GM23338 (cell line): ENCODE measurements around the gene LNPEP. TPM values are rescaled to one million over a fixed set of nuclear protein-coding genes. Genes with fewer than 3 reads are reported as not detected.

Experiments
- ATAC-seq: fragments of 200-7000 bp; cut with Tn5 transposase; 3 replicates; pipeline ENCODE4 v1.9.1; 2020
- DNase-seq: peaks from one replicate; pipeline ENCODE4 v3.0.0-alpha.2; 2015; ENCODE audit warnings: low spot score
- H2AFZ ChIP-seq: fragments of 200-600 bp; sonication (generic); 2 replicates; pipeline ENCODE4 v1.8.0; 2016; ENCODE audit warnings: antibody characterized with exemption, mild to moderate bottlenecking, moderate library complexity
- H3F3A ChIP-seq: fragments of 200-600 bp; sonication (generic); replicated peaks from 2 replicates; pipeline ENCODE4 v1.8.0; 2017; ENCODE audit warnings: antibody characterized with exemption, mixed run types, low read depth
- H3K27ac ChIP-seq: fragments of 200-600 bp; sonication (generic); 2 replicates; pipeline ENCODE4 v1.6.1; 2016; ENCODE audit warnings: low read depth
- H3K27me3 ChIP-seq: fragments of 200-600 bp; sonication (generic); 2 replicates; pipeline ENCODE4 v1.8.0; 2016; ENCODE audit warnings: mild to moderate bottlenecking, mixed run types, moderate library complexity; ENCODE audit not compliant: insufficient read depth
- H3K36me3 ChIP-seq: fragments of 200-600 bp; sonication (generic); 2 replicates; pipeline ENCODE4 v1.8.0; 2016; ENCODE audit warnings: mild to moderate bottlenecking; ENCODE audit not compliant: insufficient read depth
- H3K4me1 ChIP-seq: fragments of 200-600 bp; sonication (generic); 2 replicates; pipeline ENCODE4 v1.8.0; 2016; ENCODE audit warnings: mild to moderate bottlenecking, moderate library complexity; ENCODE audit not compliant: insufficient read depth
- H3K4me2 ChIP-seq: fragments of 200-600 bp; sonication (generic); 2 replicates; pipeline ENCODE4 v1.7.1; 2017; ENCODE audit warnings: mixed run types
- H3K4me3 ChIP-seq: fragments of 200-600 bp; sonication (generic); 2 replicates; pipeline ENCODE4 v1.6.1; 2016; ENCODE audit warnings: mixed run types
- H3K79me2 ChIP-seq: fragments of 200-600 bp; sonication (generic); replicated peaks from 2 replicates; pipeline ENCODE4 v1.8.0; 2017; ENCODE audit warnings: mild to moderate bottlenecking; ENCODE audit not compliant: insufficient read depth
- H3K9me2 ChIP-seq: fragments of 200-600 bp; sonication (generic); 2 replicates; pipeline ENCODE4 v1.8.0; 2017; ENCODE audit not compliant: insufficient read depth
- H4K20me1 ChIP-seq: fragments of 200-600 bp; sonication (generic); replicated peaks from 2 replicates; pipeline ENCODE4 v1.8.0; 2017; ENCODE audit warnings: mild to moderate bottlenecking; ENCODE audit not compliant: insufficient read depth
- H3K27ac Mint-ChIP-seq: 2 replicates; pipeline ENCODE4 v1.8.0; 2020; ENCODE audit warnings: inconsistent platforms, mild to moderate bottlenecking, moderate library complexity, mixed read lengths
- H3K27me3 Mint-ChIP-seq: 3 replicates; pipeline ENCODE4 v1.8.0; 2022; ENCODE audit warnings: low read depth, mild to moderate bottlenecking, moderate library complexity, mixed read lengths, inconsistent platforms; ENCODE audit not compliant: insufficient read depth, poor library complexity
- H3K36me3 Mint-ChIP-seq: 3 replicates; pipeline ENCODE4 v1.8.0; 2021; ENCODE audit warnings: low read depth, mild to moderate bottlenecking, inconsistent platforms, moderate library complexity, mixed read lengths
- H3K4me1 Mint-ChIP-seq: 3 replicates; pipeline ENCODE4 v1.8.0; 2020; ENCODE audit warnings: mild to moderate bottlenecking, inconsistent platforms, mixed read lengths
- H3K4me3 Mint-ChIP-seq: 3 replicates; pipeline ENCODE4 v1.8.0; 2021; ENCODE audit warnings: moderate library complexity, mild to moderate bottlenecking, inconsistent platforms, mixed read lengths
- H3K9me3 Mint-ChIP-seq: 3 replicates; pipeline ENCODE4 v1.8.0; 2020; ENCODE audit warnings: moderate library complexity, mild to moderate bottlenecking, inconsistent platforms, mixed read lengths
- EZH2 ChIP-seq: fragments of 200-600 bp; sonication (generic); IDR thresholded peaks from one replicate; pipeline ENCODE4 v1.8.0; 2017; ENCODE audit warnings: antibody characterized with exemption, mild to moderate bottlenecking, low read depth; ENCODE audit not compliant: unreplicated experiment
- ZNF114 ChIP-seq: fragments of 250-450 bp; sonication (Bioruptor Pico); IDR thresholded peaks from 2 replicates; pipeline ENCODE4 v1.5.0; 2020; ENCODE audit warnings: mild to moderate bottlenecking, moderate library complexity
- polyA plus RNA-seq: library from polyadenylated mRNA; unstranded; fragments of >200 nt; fragmentation: Nextera tagmentation; extraction: Ambion mirVana; gene quantifications from 2 replicates; pipeline ENCODE4 v1.2.1, GENCODE V29; 2016
- total RNA-seq: library from RNA; depleted of rRNA; stranded (reverse); fragments of >200 nt; shearing (Covaris generic); gene quantifications from 2 replicates; pipeline ENCODE4 v1.2.3, GENCODE V29; 2014
- TF ChIP-seq, protein P1 (sequence below): IDR thresholded peaks from one replicate; pipeline ENCODE4 v1.6.1; 2018; ENCODE audit warnings: antibody characterized with exemption; ENCODE audit not compliant: unreplicated experiment
- TF ChIP-seq, protein P2 (sequence below), 2 experiments: fragments of 200-600 bp in 1 of 2; sonication (generic) in 1 of 2; conservative IDR thresholded peaks; 2 replicates each; pipeline versions ENCODE4 v1.5.1 to v1.6.1; 2016 to 2017; ENCODE audit warnings: antibody characterized with exemption in 2 of 2, low read depth in 2 of 2, mild to moderate bottlenecking in 2 of 2, moderate library complexity in 1 of 2
- TF ChIP-seq, protein P3 (sequence below): fragments of 250-450 bp; sonication (Bioruptor Pico); IDR thresholded peaks from 2 replicates; pipeline ENCODE4 v1.5.0; 2020; ENCODE audit warnings: mild to moderate bottlenecking, moderate library complexity

The LNPEP gene
- total and polyA plus RNA-seq, 2 experiments from 2014 or later, result 1.2 to 8.3 TPM

DNA sequence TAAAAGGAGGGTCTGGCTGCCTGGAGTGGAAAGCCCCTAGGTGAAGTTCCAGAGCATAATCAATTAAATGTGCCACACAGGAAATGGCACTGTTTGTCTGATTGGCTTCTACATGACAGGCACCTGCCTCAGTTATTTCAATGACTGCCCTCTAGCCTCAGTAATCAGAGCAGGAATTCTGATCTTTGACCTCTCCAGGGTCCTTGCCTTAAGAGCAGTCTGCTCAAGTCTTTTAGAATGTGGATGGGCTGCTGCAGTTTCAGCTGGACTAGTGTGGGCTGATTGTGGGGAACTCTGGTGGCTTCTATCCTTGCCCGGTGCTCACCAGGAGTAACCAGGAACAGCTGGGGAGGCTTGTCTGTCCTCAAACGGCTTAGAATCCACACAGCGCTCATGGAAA is 107.6 kb downstream of the LNPEP start:
- Histone ChIP-seq H3K9me2 (no peaks in the 10 kb centered on the region), H3K79me2 (no peaks in the 10 kb centered on the region), H2AFZ (peak overlapping the region; percentile 75), H3K36me3 (no peaks in the 10 kb centered on the region), H3K27me3 (no peaks in the 10 kb centered on the region), H3K4me2 (no peak overlapping the region), H4K20me1 (no peaks in the 10 kb centered on the region), H3K27ac (0 out of 2 replicates have a peak overlapping the region, but pooled peaks have one; percentile 34), H3K4me1 (no peaks in the 10 kb centered on the region), H3K4me3 (no peak overlapping the region), H3F3A (no peaks in the 10 kb centered on the region)
- peaks cover 12% of the 10 kb centered on the region; the same call in 2 of the 3 replicates for H3K4me1 Mint-ChIP-seq
- DNase-seq, result no peak
- TF ChIP-seq, protein P1, sequence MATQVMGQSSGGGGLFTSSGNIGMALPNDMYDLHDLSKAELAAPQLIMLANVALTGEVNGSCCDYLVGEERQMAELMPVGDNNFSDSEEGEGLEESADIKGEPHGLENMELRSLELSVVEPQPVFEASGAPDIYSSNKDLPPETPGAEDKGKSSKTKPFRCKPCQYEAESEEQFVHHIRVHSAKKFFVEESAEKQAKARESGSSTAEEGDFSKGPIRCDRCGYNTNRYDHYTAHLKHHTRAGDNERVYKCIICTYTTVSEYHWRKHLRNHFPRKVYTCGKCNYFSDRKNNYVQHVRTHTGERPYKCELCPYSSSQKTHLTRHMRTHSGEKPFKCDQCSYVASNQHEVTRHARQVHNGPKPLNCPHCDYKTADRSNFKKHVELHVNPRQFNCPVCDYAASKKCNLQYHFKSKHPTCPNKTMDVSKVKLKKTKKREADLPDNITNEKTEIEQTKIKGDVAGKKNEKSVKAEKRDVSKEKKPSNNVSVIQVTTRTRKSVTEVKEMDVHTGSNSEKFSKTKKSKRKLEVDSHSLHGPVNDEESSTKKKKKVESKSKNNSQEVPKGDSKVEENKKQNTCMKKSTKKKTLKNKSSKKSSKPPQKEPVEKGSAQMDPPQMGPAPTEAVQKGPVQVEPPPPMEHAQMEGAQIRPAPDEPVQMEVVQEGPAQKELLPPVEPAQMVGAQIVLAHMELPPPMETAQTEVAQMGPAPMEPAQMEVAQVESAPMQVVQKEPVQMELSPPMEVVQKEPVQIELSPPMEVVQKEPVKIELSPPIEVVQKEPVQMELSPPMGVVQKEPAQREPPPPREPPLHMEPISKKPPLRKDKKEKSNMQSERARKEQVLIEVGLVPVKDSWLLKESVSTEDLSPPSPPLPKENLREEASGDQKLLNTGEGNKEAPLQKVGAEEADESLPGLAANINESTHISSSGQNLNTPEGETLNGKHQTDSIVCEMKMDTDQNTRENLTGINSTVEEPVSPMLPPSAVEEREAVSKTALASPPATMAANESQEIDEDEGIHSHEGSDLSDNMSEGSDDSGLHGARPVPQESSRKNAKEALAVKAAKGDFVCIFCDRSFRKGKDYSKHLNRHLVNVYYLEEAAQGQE, result no peak
- TF ChIP-seq, protein P2, sequence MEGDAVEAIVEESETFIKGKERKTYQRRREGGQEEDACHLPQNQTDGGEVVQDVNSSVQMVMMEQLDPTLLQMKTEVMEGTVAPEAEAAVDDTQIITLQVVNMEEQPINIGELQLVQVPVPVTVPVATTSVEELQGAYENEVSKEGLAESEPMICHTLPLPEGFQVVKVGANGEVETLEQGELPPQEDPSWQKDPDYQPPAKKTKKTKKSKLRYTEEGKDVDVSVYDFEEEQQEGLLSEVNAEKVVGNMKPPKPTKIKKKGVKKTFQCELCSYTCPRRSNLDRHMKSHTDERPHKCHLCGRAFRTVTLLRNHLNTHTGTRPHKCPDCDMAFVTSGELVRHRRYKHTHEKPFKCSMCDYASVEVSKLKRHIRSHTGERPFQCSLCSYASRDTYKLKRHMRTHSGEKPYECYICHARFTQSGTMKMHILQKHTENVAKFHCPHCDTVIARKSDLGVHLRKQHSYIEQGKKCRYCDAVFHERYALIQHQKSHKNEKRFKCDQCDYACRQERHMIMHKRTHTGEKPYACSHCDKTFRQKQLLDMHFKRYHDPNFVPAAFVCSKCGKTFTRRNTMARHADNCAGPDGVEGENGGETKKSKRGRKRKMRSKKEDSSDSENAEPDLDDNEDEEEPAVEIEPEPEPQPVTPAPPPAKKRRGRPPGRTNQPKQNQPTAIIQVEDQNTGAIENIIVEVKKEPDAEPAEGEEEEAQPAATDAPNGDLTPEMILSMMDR (conservative IDR thresholded peaks at IDR 0.05; ENCODE audit: low read depth in 2 of 2), result no peak
- TF ChIP-seq EZH2, result no peak
- ATAC-seq, result peak; percentile 16; the same call in 2 of the 3 replicates
- H3K27me3 Mint-ChIP-seq, result peaks cover 3% of the 10 kb centered on the region
- no peaks in the 10 kb centered on the region for H3K9me3 Mint-ChIP-seq
- H3K36me3 Mint-ChIP-seq, result no peaks in the 10 kb centered on the region
- no peak overlapping the region for H3K4me3 Mint-ChIP-seq
- H3K27ac Mint-ChIP-seq, result peak overlapping the region; percentile 73; the same call in 1 of the 2 replicates

DNA sequence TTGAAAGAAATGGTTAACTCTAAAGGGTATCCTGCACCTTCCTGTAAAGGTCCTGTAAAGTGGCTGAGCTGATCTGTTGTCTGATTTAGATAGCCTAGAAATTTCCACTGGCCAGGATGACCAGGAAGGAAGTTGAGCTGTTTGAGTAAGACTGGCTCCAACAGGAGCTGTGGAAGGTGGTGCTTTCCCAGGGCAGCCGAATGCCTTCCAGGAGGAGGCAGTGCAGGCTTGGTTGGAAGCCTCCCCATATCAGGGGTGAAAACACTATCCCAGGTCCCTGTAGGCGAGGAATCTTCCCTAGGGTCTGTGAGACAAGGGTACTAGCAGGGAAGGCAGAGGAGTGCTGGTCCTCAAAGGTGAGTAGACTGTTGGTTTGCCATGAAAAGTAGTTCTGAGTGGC is 108.2 kb downstream of the LNPEP start:
- Mint-ChIP-seq H3K36me3 (no peaks in the 10 kb centered on the region), H3K9me3 (no peaks in the 10 kb centered on the region), H3K27ac (no peak overlapping the region; the same call in 1 of the 2 replicates), H3K4me1 (peaks cover 10% of the 10 kb centered on the region; the same call in 2 of the 3 replicates), H3K27me3 (peaks cover 3% of the 10 kb centered on the region), H3K4me3 (no peak overlapping the region)
- Histone ChIP-seq H3K79me2 (no peaks in the 10 kb centered on the region), H3K4me2 (no peak overlapping the region), H3K27ac (0 out of 2 replicates have a peak overlapping the region, but pooled peaks have one; percentile 34), H3K4me3 (no peak overlapping the region), H3K27me3 (no peaks in the 10 kb centered on the region), H3K9me2 (no peaks in the 10 kb centered on the region), H2AFZ (peak overlapping the region; percentile 75), H4K20me1 (no peaks in the 10 kb centered on the region), H3K4me1 (no peaks in the 10 kb centered on the region), H3K36me3 (no peaks in the 10 kb centered on the region), H3F3A (no peaks in the 10 kb centered on the region)
- ATAC-seq (peak; percentile 99), DNase-seq (peak; percentile 90)
- TF ChIP-seq ZNF114 (CRISPR knock-in tag), result no peak
- TF ChIP-seq, protein P3, sequence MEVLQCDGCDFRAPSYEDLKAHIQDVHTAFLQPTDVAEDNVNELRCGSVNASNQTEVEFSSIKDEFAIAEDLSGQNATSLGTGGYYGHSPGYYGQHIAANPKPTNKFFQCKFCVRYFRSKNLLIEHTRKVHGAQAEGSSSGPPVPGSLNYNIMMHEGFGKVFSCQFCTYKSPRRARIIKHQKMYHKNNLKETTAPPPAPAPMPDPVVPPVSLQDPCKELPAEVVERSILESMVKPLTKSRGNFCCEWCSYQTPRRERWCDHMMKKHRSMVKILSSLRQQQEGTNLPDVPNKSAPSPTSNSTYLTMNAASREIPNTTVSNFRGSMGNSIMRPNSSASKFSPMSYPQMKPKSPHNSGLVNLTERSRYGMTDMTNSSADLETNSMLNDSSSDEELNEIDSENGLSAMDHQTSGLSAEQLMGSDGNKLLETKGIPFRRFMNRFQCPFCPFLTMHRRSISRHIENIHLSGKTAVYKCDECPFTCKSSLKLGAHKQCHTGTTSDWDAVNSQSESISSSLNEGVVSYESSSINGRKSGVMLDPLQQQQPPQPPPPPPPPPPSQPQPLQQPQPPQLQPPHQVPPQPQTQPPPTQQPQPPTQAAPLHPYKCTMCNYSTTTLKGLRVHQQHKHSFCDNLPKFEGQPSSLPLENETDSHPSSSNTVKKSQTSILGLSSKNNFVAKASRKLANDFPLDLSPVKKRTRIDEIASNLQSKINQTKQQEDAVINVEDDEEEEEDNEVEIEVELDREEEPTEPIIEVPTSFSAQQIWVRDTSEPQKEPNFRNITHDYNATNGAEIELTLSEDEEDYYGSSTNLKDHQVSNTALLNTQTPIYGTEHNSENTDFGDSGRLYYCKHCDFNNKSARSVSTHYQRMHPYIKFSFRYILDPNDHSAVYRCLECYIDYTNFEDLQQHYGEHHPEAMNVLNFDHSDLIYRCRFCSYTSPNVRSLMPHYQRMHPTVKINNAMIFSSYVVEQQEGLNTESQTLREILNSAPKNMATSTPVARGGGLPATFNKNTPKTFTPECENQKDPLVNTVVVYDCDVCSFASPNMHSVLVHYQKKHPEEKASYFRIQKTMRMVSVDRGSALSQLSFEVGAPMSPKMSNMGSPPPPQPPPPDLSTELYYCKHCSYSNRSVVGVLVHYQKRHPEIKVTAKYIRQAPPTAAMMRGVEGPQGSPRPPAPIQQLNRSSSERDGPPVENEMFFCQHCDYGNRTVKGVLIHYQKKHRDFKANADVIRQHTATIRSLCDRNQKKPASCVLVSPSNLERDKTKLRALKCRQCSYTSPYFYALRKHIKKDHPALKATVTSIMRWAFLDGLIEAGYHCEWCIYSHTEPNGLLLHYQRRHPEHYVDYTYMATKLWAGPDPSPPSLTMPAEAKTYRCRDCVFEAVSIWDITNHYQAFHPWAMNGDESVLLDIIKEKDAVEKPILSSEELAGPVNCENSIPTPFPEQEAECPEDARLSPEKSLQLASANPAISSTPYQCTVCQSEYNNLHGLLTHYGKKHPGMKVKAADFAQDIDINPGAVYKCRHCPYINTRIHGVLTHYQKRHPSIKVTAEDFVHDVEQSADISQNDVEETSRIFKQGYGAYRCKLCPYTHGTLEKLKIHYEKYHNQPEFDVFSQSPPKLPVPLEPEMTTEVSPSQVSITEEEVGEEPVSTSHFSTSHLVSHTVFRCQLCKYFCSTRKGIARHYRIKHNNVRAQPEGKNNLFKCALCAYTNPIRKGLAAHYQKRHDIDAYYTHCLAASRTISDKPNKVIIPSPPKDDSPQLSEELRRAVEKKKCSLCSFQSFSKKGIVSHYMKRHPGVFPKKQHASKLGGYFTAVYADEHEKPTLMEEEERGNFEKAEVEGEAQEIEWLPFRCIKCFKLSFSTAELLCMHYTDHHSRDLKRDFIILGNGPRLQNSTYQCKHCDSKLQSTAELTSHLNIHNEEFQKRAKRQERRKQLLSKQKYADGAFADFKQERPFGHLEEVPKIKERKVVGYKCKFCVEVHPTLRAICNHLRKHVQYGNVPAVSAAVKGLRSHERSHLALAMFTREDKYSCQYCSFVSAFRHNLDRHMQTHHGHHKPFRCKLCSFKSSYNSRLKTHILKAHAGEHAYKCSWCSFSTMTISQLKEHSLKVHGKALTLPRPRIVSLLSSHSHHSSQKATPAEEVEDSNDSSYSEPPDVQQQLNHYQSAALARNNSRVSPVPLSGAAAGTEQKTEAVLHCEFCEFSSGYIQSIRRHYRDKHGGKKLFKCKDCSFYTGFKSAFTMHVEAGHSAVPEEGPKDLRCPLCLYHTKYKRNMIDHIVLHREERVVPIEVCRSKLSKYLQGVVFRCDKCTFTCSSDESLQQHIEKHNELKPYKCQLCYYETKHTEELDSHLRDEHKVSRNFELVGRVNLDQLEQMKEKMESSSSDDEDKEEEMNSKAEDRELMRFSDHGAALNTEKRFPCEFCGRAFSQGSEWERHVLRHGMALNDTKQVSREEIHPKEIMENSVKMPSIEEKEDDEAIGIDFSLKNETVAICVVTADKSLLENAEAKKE (CRISPR knock-in tag), result peak; percentile 36; the same call in 1 of the 2 replicates
- TF ChIP-seq, protein P2 (conservative IDR thresholded peaks at IDR 0.05; ENCODE audit: low read depth in 2 of 2), result peak; percentile 73 to 97
